ENCODE data around the gene TM4SF5. TPM values are rescaled to one million over a fixed set of nuclear protein-coding genes. Genes with fewer than 3 reads are reported as not detected.

Gene TM4SF5
- polyA plus RNA-seq, 1 donor from 2014 or later = not detected

- Histone ChIP-seq H3K27me3 (ENCODE audit: insufficient read depth, low read depth, low read length) (peaks cover 71% of the 10 kb centered on the region), H3K36me3 (ENCODE audit: insufficient read depth, low read length) (no peaks in the 10 kb centered on the region)
- TF ChIP-seq TAF1 (IDR thresholded peaks at IDR 0.05; ENCODE audit: low read depth) (no peak), MXI1 (conservative IDR thresholded peaks at IDR 0.05; ENCODE audit: poor library complexity, severe bottlenecking) (no peak), EZH2 (IDR thresholded peaks at IDR 0.05; ENCODE audit: borderline replicate concordance, insufficient read depth, low read length, poor library complexity, severe bottlenecking) (no peak), RAD21 (conservative IDR thresholded peaks at IDR 0.05) (no peak), EP300 (conservative IDR thresholded peaks at IDR 0.05; ENCODE audit: poor library complexity, severe bottlenecking) (no peak), REST (IDR thresholded peaks at IDR 0.05; ENCODE audit: borderline replicate concordance) (no peak), SMC3 (conservative IDR thresholded peaks at IDR 0.05; ENCODE audit: poor library complexity) (no peak), POLR2AphosphoS5 (IDR thresholded peaks at IDR 0.05) (no peak)
- TF ChIP-seq, protein P1, sequence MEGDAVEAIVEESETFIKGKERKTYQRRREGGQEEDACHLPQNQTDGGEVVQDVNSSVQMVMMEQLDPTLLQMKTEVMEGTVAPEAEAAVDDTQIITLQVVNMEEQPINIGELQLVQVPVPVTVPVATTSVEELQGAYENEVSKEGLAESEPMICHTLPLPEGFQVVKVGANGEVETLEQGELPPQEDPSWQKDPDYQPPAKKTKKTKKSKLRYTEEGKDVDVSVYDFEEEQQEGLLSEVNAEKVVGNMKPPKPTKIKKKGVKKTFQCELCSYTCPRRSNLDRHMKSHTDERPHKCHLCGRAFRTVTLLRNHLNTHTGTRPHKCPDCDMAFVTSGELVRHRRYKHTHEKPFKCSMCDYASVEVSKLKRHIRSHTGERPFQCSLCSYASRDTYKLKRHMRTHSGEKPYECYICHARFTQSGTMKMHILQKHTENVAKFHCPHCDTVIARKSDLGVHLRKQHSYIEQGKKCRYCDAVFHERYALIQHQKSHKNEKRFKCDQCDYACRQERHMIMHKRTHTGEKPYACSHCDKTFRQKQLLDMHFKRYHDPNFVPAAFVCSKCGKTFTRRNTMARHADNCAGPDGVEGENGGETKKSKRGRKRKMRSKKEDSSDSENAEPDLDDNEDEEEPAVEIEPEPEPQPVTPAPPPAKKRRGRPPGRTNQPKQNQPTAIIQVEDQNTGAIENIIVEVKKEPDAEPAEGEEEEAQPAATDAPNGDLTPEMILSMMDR (IDR thresholded peaks at IDR 0.05; ENCODE audit: poor library complexity, severe bottlenecking) = no peak
These were observed 29.1 kb upstream of the TM4SF5 start for GRCh38 chr17:4742629-4743028.

GRCh38 chr17:4743216-4743615 lies 28.5 kb upstream of the TM4SF5 start:
- peaks cover 66% of the 10 kb centered on the region for H3K27me3 ChIP-seq (ENCODE audit: insufficient read depth, low read depth, low read length)
- no peak for TF ChIP-seq SMC3 (conservative IDR thresholded peaks at IDR 0.05; ENCODE audit: poor library complexity)
- no peak for TF ChIP-seq EP300 (conservative IDR thresholded peaks at IDR 0.05; ENCODE audit: poor library complexity, severe bottlenecking)
- no peak for TF ChIP-seq EZH2 (IDR thresholded peaks at IDR 0.05; ENCODE audit: borderline replicate concordance, insufficient read depth, low read length, poor library complexity, severe bottlenecking)
- TF ChIP-seq MXI1 (conservative IDR thresholded peaks at IDR 0.05; ENCODE audit: poor library complexity, severe bottlenecking) = no peak
- TF ChIP-seq TAF1 (IDR thresholded peaks at IDR 0.05; ENCODE audit: low read depth) = no peak
- TF ChIP-seq RAD21 (conservative IDR thresholded peaks at IDR 0.05) = no peak
- TF ChIP-seq, protein P1 (IDR thresholded peaks at IDR 0.05; ENCODE audit: poor library complexity, severe bottlenecking) = no peak
- TF ChIP-seq REST (IDR thresholded peaks at IDR 0.05; ENCODE audit: borderline replicate concordance) = no peak
- TF ChIP-seq POLR2AphosphoS5 (IDR thresholded peaks at IDR 0.05) = no peak
- no peaks in the 10 kb centered on the region for H3K79me2 ChIP-seq (replicated peaks; ENCODE audit: insufficient read depth, low read length)
- no peaks in the 10 kb centered on the region for H3F3A ChIP-seq (ENCODE audit: insufficient read depth, low read length, poor library complexity, severe bottlenecking)
- no peaks in the 10 kb centered on the region for H4K20me1 ChIP-seq (ENCODE audit: insufficient read depth)
- no peaks in the 10 kb centered on the region for H3K36me3 ChIP-seq (ENCODE audit: insufficient read depth, low read length)
- no peak overlapping the region for H3K4me2 ChIP-seq (ENCODE audit: low read length)
- no peak overlapping the region for H3K27ac ChIP-seq (ENCODE audit: low read length)
- H3K9ac ChIP-seq (ENCODE audit: low read length) = no peak overlapping the region
- no peaks in the 10 kb centered on the region for H3K9me2 ChIP-seq (ENCODE audit: insufficient read depth, low read length)
- no peaks in the 10 kb centered on the region for H3K9me3 ChIP-seq (ENCODE audit: low read length)
- H2AFZ ChIP-seq (ENCODE audit: low read depth, low read length) = no peak overlapping the region
- H3K4me3 ChIP-seq (ENCODE audit: low read length) = no peak overlapping the region

More at GRCh38 chr17:4742629-4743028, 29.1 kb upstream of the TM4SF5 start:
- Histone ChIP-seq H2AFZ (ENCODE audit: low read depth, low read length) (no peak overlapping the region), H3K4me3 (ENCODE audit: low read length) (no peak overlapping the region), H3K9ac (ENCODE audit: low read length) (no peak overlapping the region), H3K4me2 (ENCODE audit: low read length) (no peak overlapping the region), H4K20me1 (ENCODE audit: insufficient read depth) (no peaks in the 10 kb centered on the region), H3K27ac (ENCODE audit: low read length) (no peak overlapping the region), H3K9me2 (ENCODE audit: insufficient read depth, low read length) (no peaks in the 10 kb centered on the region), H3K79me2 (replicated peaks; ENCODE audit: insufficient read depth, low read length) (no peaks in the 10 kb centered on the region), H3F3A (ENCODE audit: insufficient read depth, low read length, poor library complexity, severe bottlenecking) (no peaks in the 10 kb centered on the region), H3K9me3 (ENCODE audit: low read length) (no peaks in the 10 kb centered on the region)
